ENCODE data around the gene STMP1.

STMP1 gene

GRCh38 chr7:135719688-135720087 is 57.4 kb downstream of the STMP1 start:
- DNase-seq (ENCODE audit: low spot score), result no peak

- no peak for DNase-seq (ENCODE audit: low spot score)
Observed at GRCh38 chr7:135721198-135721820, 59.0 kb downstream of the STMP1 start.

- DNase-seq (ENCODE audit: low spot score), result no peak
Observed at GRCh38 chr7:135723411-135723810, 61.1 kb downstream of the STMP1 start.

Measured in putamen (tissue), 1 donor.